ENCODE results near the gene TMEM114.

Gene TMEM114

GRCh38 chr16:8544406-8544805 lies 45.9 kb downstream of the TMEM114 start:
- Histone ChIP-seq H3K36me3 (no peaks in the 10 kb centered on the region), H3K4me1 (no peaks in the 10 kb centered on the region), H3K27me3 (no peaks in the 10 kb centered on the region), H3K9me3 (no peaks in the 10 kb centered on the region), H3K4me3 (ENCODE audit: low read depth, low read length) (no peak overlapping the region)
- TF ChIP-seq CTCF (IDR thresholded peaks at IDR 0.05; ENCODE audit: low read depth, low read length), result no peak
- no peak for DNase-seq

- no peaks in the 10 kb centered on the region for H3K4me1 ChIP-seq
- no peak overlapping the region for H3K4me3 ChIP-seq (ENCODE audit: low read depth, low read length)
- H3K36me3 ChIP-seq, result no peaks in the 10 kb centered on the region
- no peak for DNase-seq
- no peaks in the 10 kb centered on the region for H3K27me3 ChIP-seq
- no peak for TF ChIP-seq CTCF (IDR thresholded peaks at IDR 0.05; ENCODE audit: low read depth, low read length)
- no peaks in the 10 kb centered on the region for H3K9me3 ChIP-seq
These were observed 47.1 kb downstream of the TMEM114 start for GRCh38 chr16:8543258-8543657.

- Histone ChIP-seq H3K4me3 (ENCODE audit: low read depth, low read length) (no peak overlapping the region), H3K36me3 (no peaks in the 10 kb centered on the region), H3K9me3 (no peaks in the 10 kb centered on the region), H3K27me3 (no peaks in the 10 kb centered on the region), H3K4me1 (no peaks in the 10 kb centered on the region)
- no peak for TF ChIP-seq CTCF (IDR thresholded peaks at IDR 0.05; ENCODE audit: low read depth, low read length)
- DNase-seq, result no peak
These were observed 47.9 kb downstream of the TMEM114 start for GRCh38 chr16:8542393-8542792.

GRCh38 chr16:8541868-8542267 lies 48.4 kb downstream of the TMEM114 start:
- no peak for TF ChIP-seq CTCF (IDR thresholded peaks at IDR 0.05; ENCODE audit: low read depth, low read length)
- H3K4me3 ChIP-seq (ENCODE audit: low read depth, low read length), result no peak overlapping the region
- H3K4me1 ChIP-seq, result no peaks in the 10 kb centered on the region
- no peaks in the 10 kb centered on the region for H3K27me3 ChIP-seq
- no peak for DNase-seq
- H3K9me3 ChIP-seq, result no peaks in the 10 kb centered on the region
- no peaks in the 10 kb centered on the region for H3K36me3 ChIP-seq

- Histone ChIP-seq H3K4me3 (ENCODE audit: low read depth, low read length) (no peak overlapping the region), H3K9me3 (no peaks in the 10 kb centered on the region), H3K36me3 (no peaks in the 10 kb centered on the region), H3K4me1 (no peaks in the 10 kb centered on the region), H3K27me3 (no peaks in the 10 kb centered on the region)
- DNase-seq, result no peak
- no peak for TF ChIP-seq CTCF (IDR thresholded peaks at IDR 0.05; ENCODE audit: low read depth, low read length)
These were observed 52.5 kb downstream of the TMEM114 start for GRCh38 chr16:8537691-8538342.

- no peak for TF ChIP-seq CTCF (IDR thresholded peaks at IDR 0.05; ENCODE audit: low read depth, low read length)
- H3K27me3 ChIP-seq, result no peaks in the 10 kb centered on the region
- no peak overlapping the region for H3K4me3 ChIP-seq (ENCODE audit: low read depth, low read length)
- H3K4me1 ChIP-seq, result no peaks in the 10 kb centered on the region
- DNase-seq, result no peak
- no peaks in the 10 kb centered on the region for H3K36me3 ChIP-seq
- H3K9me3 ChIP-seq, result no peaks in the 10 kb centered on the region
These were observed 56.8 kb downstream of the TMEM114 start for GRCh38 chr16:8533509-8533908.
